Stomach smooth muscle (tissue), 2 donors: ENCODE measurements around the gene NR4A2.

Source experiments
- H3K27ac ChIP-seq: one replicate; pipeline ENCODE4 v1.7.0; 2013; ENCODE audit warnings: mild to moderate bottlenecking, low read length, inconsistent platforms
- H3K27me3 ChIP-seq, 2 donors: one replicate each; pipeline ENCODE4 v1.7.0; 2013; ENCODE audit warnings: low read length in 2 of 2; ENCODE audit not compliant: insufficient read depth in 2 of 2, control insufficient read depth in 1 of 2
- H3K36me3 ChIP-seq, 2 donors: one replicate each; pipeline ENCODE4 v1.7.0; 2013; ENCODE audit warnings: low read length in 2 of 2; ENCODE audit not compliant: control insufficient read depth in 2 of 2, insufficient read depth in 2 of 2
- H3K4me1 ChIP-seq: one replicate; pipeline ENCODE4 v1.7.0; 2013; ENCODE audit warnings: low read length; ENCODE audit not compliant: control insufficient read depth, insufficient read depth
- H3K4me3 ChIP-seq, 2 donors: one replicate each; pipeline ENCODE4 v1.7.0; 2013; ENCODE audit warnings: low read length in 2 of 2
- H3K9ac ChIP-seq, 2 donors: one replicate each; pipeline ENCODE4 v1.7.0; 2013; ENCODE audit warnings: low read length in 2 of 2, mild to moderate bottlenecking in 1 of 2
- H3K9me3 ChIP-seq, 2 donors: one replicate each; pipeline ENCODE4 v1.7.0; 2013; ENCODE audit warnings: low read length in 2 of 2; ENCODE audit not compliant: control insufficient read depth in 2 of 2
- donor health status: healthy.
- donor health status: Pancreatic carcinoma.

NR4A2 gene

GRCh38 chr2:156339865-156340264 is 7.3 kb upstream of the NR4A2 start:
- Histone ChIP-seq H3K36me3 (no peaks in the 10 kb centered on the region), H3K9me3 (no peaks in the 10 kb centered on the region), H3K27me3 (no peaks in the 10 kb centered on the region), H3K9ac (no peak overlapping the region), H3K4me3 (no peak overlapping the region), H3K27ac (no peak overlapping the region), H3K4me1 (peaks cover 3% of the 10 kb centered on the region)

- Histone ChIP-seq H3K9ac (no peak overlapping the region), H3K4me3 (no peak overlapping the region), H3K27me3 (no peaks in the 10 kb centered on the region), H3K27ac (no peak overlapping the region), H3K36me3 (no peaks in the 10 kb centered on the region), H3K4me1 (peaks cover 3% of the 10 kb centered on the region), H3K9me3 (no peaks in the 10 kb centered on the region)
Measured at GRCh38 chr2:156339110-156339847, 6.8 kb upstream of the NR4A2 start.

GRCh38 chr2:156338578-156338977 is 6.1 kb upstream of the NR4A2 start:
- no peak overlapping the region for H3K4me3 ChIP-seq
- H3K27me3 ChIP-seq, result no peaks in the 10 kb centered on the region
- H3K4me1 ChIP-seq, result peaks cover 3% of the 10 kb centered on the region
- no peak overlapping the region for H3K9ac ChIP-seq
- H3K9me3 ChIP-seq, result no peaks in the 10 kb centered on the region
- no peak overlapping the region for H3K27ac ChIP-seq
- H3K36me3 ChIP-seq, result no peaks in the 10 kb centered on the region

- H3K27me3 ChIP-seq, result peaks cover 0 to 4% of the 10 kb centered on the region in 2 donors
- H3K36me3 ChIP-seq, result no peaks in the 10 kb centered on the region
- no peaks in the 10 kb centered on the region for H3K9me3 ChIP-seq
- H3K9ac ChIP-seq, result peak overlapping the region; percentile 94 to 95
- peaks cover 21% of the 10 kb centered on the region for H3K4me1 ChIP-seq
- peak overlapping the region; percentile 91 for H3K4me3 ChIP-seq
- H3K27ac ChIP-seq, result peak overlapping the region; percentile 99
Measured at GRCh38 chr2:156334496-156335478, 2.3 kb upstream of the NR4A2 start.

GRCh38 chr2:156333951-156334495 is 1.5 kb upstream of the NR4A2 start:
- Histone ChIP-seq H3K4me1 (peaks cover 26% of the 10 kb centered on the region), H3K36me3 (no peaks in the 10 kb centered on the region), H3K9ac (peak overlapping the region; percentile 94 to 95), H3K27ac (peak overlapping the region; percentile 99), H3K4me3 (peak overlapping the region; percentile 91), H3K27me3 (peaks cover 0 to 11% of the 10 kb centered on the region in 2 donors), H3K9me3 (no peaks in the 10 kb centered on the region)

GRCh38 chr2:156333274-156333950 is 891 bp upstream of the NR4A2 start:
- peak overlapping the region; percentile 99 for H3K27ac ChIP-seq
- H3K27me3 ChIP-seq, result peaks cover 0 to 14% of the 10 kb centered on the region in 2 donors
- peaks cover 26% of the 10 kb centered on the region for H3K4me1 ChIP-seq
- H3K4me3 ChIP-seq, result peak overlapping the region; percentile 91
- no peaks in the 10 kb centered on the region for H3K9me3 ChIP-seq
- peak overlapping the region; percentile 94 to 95 for H3K9ac ChIP-seq
- peaks cover 0 to 5% of the 10 kb centered on the region in 2 donors for H3K36me3 ChIP-seq

GRCh38 chr2:156332284-156332533 is 312 bp downstream of the NR4A2 start:
- Histone ChIP-seq H3K27me3 (peaks cover 0 to 20% of the 10 kb centered on the region in 2 donors), H3K4me1 (peaks cover 26% of the 10 kb centered on the region), H3K4me3 (peak overlapping the region; percentile 91), H3K9ac (peak overlapping the region; percentile 94), H3K36me3 (peaks cover under 1 to 10% of the 10 kb centered on the region in 2 donors), H3K9me3 (no peaks in the 10 kb centered on the region), H3K27ac (peak overlapping the region; percentile 99)

- Histone ChIP-seq H3K4me3 (peak overlapping the region; percentile 91), H3K27me3 (peaks cover 0 to 20% of the 10 kb centered on the region in 2 donors), H3K9me3 (no peaks in the 10 kb centered on the region), H3K9ac (peak overlapping the region; percentile 94), H3K36me3 (peaks cover 5 to 12% of the 10 kb centered on the region in 2 donors), H3K27ac (peak overlapping the region; percentile 99), H3K4me1 (peaks cover 26% of the 10 kb centered on the region)
Measured at GRCh38 chr2:156331572-156332283, 793 bp downstream of the NR4A2 start.

GRCh38 chr2:156329927-156330726 is 2.4 kb downstream of the NR4A2 start:
- Histone ChIP-seq H3K27ac (no peak overlapping the region), H3K4me3 (peak overlapping the region in 1 of 2 donors; percentile 4), H3K36me3 (peaks cover 11 to 22% of the 10 kb centered on the region in 2 donors), H3K27me3 (peaks cover 0 to 24% of the 10 kb centered on the region in 2 donors), H3K9ac (no peak overlapping the region), H3K4me1 (peaks cover 26% of the 10 kb centered on the region), H3K9me3 (no peaks in the 10 kb centered on the region)
